COLO829 (cell line): Measurements from ENCODE around the gene DGKQ.
"Not testable (repeated sequence)": the region's sequence is repeated elsewhere in the genome, so short reads cannot be mapped to it uniquely, and the experiment has no call there.

Experiments used
- DNase-seq: peaks from one replicate; pipeline ENCODE4 v3.0.0; 2012; ENCODE audit warnings: low spot score

The DGKQ gene

GRCh38 chr4:919004-919680 lies 54.2 kb downstream of the DGKQ start:
- DNase-seq, result not testable (repeated sequence)

GRCh38 chr4:918591-918990 lies 54.8 kb downstream of the DGKQ start:
- not testable (repeated sequence) for DNase-seq

GRCh38 chr4:917992-918391 lies 55.4 kb downstream of the DGKQ start:
- no peak for DNase-seq

GRCh38 chr4:917466-917865 lies 55.9 kb downstream of the DGKQ start:
- no peak for DNase-seq

GRCh38 chr4:915595-915994 lies 57.8 kb downstream of the DGKQ start:
- no peak for DNase-seq

GRCh38 chr4:915041-915474 lies 58.3 kb downstream of the DGKQ start:
- no peak for DNase-seq

- DNase-seq, result no peak
These were observed 58.8 kb downstream of the DGKQ start for GRCh38 chr4:914531-914930.

GRCh38 chr4:913280-913618 lies 60.1 kb downstream of the DGKQ start:
- no peak for DNase-seq

- no peak for DNase-seq
These were observed 60.7 kb downstream of the DGKQ start for GRCh38 chr4:912548-913279.

GRCh38 chr4:911871-912490 lies 61.4 kb downstream of the DGKQ start:
- no peak for DNase-seq

GRCh38 chr4:911221-911751 lies 62.1 kb downstream of the DGKQ start:
- no peak for DNase-seq

GRCh38 chr4:910366-911091 lies 62.8 kb downstream of the DGKQ start:
- DNase-seq, result no peak

- no peak for DNase-seq
These were observed 63.5 kb downstream of the DGKQ start for GRCh38 chr4:909821-910220.

GRCh38 chr4:909131-909571 lies 64.2 kb downstream of the DGKQ start:
- no peak for DNase-seq
